NOMO-1 treated with dmso at 0.1 percent for 144 hours (cell line): ENCODE results near the gene SKP1.

Experiments
- DNase-seq: peaks from one replicate; lab custom pipeline; 2025; ENCODE audit not compliant: unreplicated experiment; lab: John Stamatoyannopoulos, UW

Gene SKP1

GRCh38 chr5:134130239-134130945 lies 46.4 kb downstream of the SKP1 start:
- DNase-seq = no peak

GRCh38 chr5:134129411-134130238 lies 47.1 kb downstream of the SKP1 start:
- no peak for DNase-seq

- DNase-seq = no peak
These were observed 48.1 kb downstream of the SKP1 start for GRCh38 chr5:134128648-134128995.

- DNase-seq = no peak
These were observed 48.6 kb downstream of the SKP1 start for GRCh38 chr5:134127988-134128647.

- no peak for DNase-seq
These were observed 49.3 kb downstream of the SKP1 start for GRCh38 chr5:134127376-134127861.

- DNase-seq = no peak
These were observed 51.4 kb downstream of the SKP1 start for GRCh38 chr5:134125039-134126015.

GRCh38 chr5:134124289-134125038 lies 52.3 kb downstream of the SKP1 start:
- no peak for DNase-seq

- no peak for DNase-seq
These were observed 53.4 kb downstream of the SKP1 start for GRCh38 chr5:134123360-134123759.

GRCh38 chr5:134122530-134122929 lies 54.2 kb downstream of the SKP1 start:
- DNase-seq = no peak

- no peak for DNase-seq
These were observed 56.2 kb downstream of the SKP1 start for GRCh38 chr5:134120386-134121138.

- DNase-seq = no peak
These were observed 57.0 kb downstream of the SKP1 start for GRCh38 chr5:134119720-134120119.

GRCh38 chr5:134118212-134118835 lies 58.4 kb downstream of the SKP1 start:
- DNase-seq = no peak

GRCh38 chr5:134116789-134117761 lies 59.7 kb downstream of the SKP1 start:
- DNase-seq = no peak

- no peak for DNase-seq
These were observed 60.5 kb downstream of the SKP1 start for GRCh38 chr5:134116286-134116685.

- no peak for DNase-seq
These were observed 61.0 kb downstream of the SKP1 start for GRCh38 chr5:134115806-134116175.

GRCh38 chr5:134114886-134115805 lies 61.6 kb downstream of the SKP1 start:
- DNase-seq = no peak
